Transverse colon (tissue), 4 donors: ENCODE measurements around the gene ZNF506.

Source experiments
- EP300 ChIP-seq: sonication (generic); formaldehyde crosslinking; IDR thresholded peaks from one replicate; pipeline ENCODE4 v1.6.1; 2017; ENCODE audit warnings: antibody characterized with exemption, low read depth
- POLR2A ChIP-seq: fragments of 450-650 bp; IDR thresholded peaks from one replicate; pipeline ENCODE4 v1.6.1; 2016; ENCODE audit warnings: antibody characterized with exemption, mild to moderate bottlenecking, moderate library complexity
- POLR2AphosphoS5 ChIP-seq, 3 donors: sonication (generic); formaldehyde crosslinking; IDR thresholded peaks; one replicate each; pipeline ENCODE4 v1.6.1; 2016; ENCODE audit warnings: antibody characterized with exemption in 3 of 3
- TF ChIP-seq, protein P1 (sequence below), 5 experiments: fragments of 200-600 bp in 3 of 5; fragments of 450-650 bp in 2 of 5; sonication (generic) in 3 of 5; IDR thresholded peaks; 1 replicate in 2 of 5; 2 replicates in 3 of 5; pipeline ENCODE4 v1.5.1; 2016 to 2017; ENCODE audit warnings: antibody characterized with exemption in 5 of 5, inconsistent platforms in 3 of 5, mild to moderate bottlenecking in 2 of 5, moderate library complexity in 1 of 5

DNA sequence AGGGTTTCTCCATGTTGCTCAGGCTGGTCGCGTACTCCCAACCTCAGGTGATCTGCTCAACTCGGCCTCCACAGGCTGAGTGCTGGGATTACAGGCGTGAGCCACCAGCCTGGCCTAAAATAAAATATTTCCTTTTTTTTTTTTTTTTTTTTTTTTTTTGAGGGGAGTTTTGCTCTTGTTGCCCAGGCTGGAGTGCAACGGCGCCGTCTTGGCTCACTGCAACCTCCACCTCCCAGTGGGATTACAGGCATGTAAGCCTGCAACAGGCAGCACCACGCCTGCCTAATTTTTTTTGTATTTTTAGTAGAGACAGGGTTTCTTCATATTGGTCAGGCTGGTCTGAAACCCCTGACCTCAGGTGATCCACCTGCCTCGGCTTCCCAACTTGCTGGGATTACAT is 4.9 kb downstream of the ZNF506 start:
- TF ChIP-seq, protein P1, sequence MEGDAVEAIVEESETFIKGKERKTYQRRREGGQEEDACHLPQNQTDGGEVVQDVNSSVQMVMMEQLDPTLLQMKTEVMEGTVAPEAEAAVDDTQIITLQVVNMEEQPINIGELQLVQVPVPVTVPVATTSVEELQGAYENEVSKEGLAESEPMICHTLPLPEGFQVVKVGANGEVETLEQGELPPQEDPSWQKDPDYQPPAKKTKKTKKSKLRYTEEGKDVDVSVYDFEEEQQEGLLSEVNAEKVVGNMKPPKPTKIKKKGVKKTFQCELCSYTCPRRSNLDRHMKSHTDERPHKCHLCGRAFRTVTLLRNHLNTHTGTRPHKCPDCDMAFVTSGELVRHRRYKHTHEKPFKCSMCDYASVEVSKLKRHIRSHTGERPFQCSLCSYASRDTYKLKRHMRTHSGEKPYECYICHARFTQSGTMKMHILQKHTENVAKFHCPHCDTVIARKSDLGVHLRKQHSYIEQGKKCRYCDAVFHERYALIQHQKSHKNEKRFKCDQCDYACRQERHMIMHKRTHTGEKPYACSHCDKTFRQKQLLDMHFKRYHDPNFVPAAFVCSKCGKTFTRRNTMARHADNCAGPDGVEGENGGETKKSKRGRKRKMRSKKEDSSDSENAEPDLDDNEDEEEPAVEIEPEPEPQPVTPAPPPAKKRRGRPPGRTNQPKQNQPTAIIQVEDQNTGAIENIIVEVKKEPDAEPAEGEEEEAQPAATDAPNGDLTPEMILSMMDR (IDR thresholded peaks at IDR 0.05): no peak
- no peak for TF ChIP-seq POLR2A
- TF ChIP-seq EP300: no peak
- TF ChIP-seq POLR2AphosphoS5 (IDR thresholded peaks at IDR 0.05): no peak
